GM12878 (cell line): ENCODE results near the gene TRNT1. TPM values are rescaled to one million over a fixed set of nuclear protein-coding genes. Genes with fewer than 3 reads are reported as not detected.

ENCODE experiments used
- ATAC-seq: fragments of 200-7000 bp; cut with Tn5 transposase; 3 replicates; pipeline ENCODE4 v1.9.1; 2020; ENCODE audit warnings: mild to moderate bottlenecking, moderate library complexity
- BruUV-seq: library from RNA; stranded (reverse); fragments of 400-500 nt; replicated peaks from 2 replicates; lab custom pipeline; 2021; lab: Mats Ljungman, UMichigan
- CTCF ChIA-PET: fragments of 300-600 bp; sonication (Branson Sonifier 250); formaldehyde crosslinking; extraction: SDS; loops from one replicate; lab custom pipeline; 2021; ENCODE audit warnings: inconsistent platforms; lab: Yijun Ruan, JAX
- POLR2A ChIA-PET: fragments of 350-600 bp; formaldehyde crosslinking; extraction: SDS; loops from one replicate; lab custom pipeline; 2021; ENCODE audit warnings: inconsistent platforms; lab: Charles Lee
- RAD21 ChIA-PET: fragments of 300-600 bp; sonication (Branson Sonifier 250); formaldehyde crosslinking; loops from one replicate; lab custom pipeline; 2023; ENCODE audit warnings: antibody characterized with exemption; ENCODE audit not compliant: unreplicated experiment; lab: Charles Lee
- SMC1A ChIA-PET: fragments of 300-600 bp; sonication (Branson Sonifier 250); formaldehyde crosslinking; loops from one replicate; lab custom pipeline; 2023; ENCODE audit not compliant: unreplicated experiment, uncharacterized antibody; lab: Charles Lee
- DNase-seq: peaks from one replicate; pipeline ENCODE4 v3.0.0-alpha.2; 2011; ENCODE audit warnings: low read depth, low spot score
- FAIRE-seq: peaks from 3 replicates; lab custom pipeline; 2011; peaks lifted over from hg19 to GRCh38; lab: Jason Lieb, UNC
- H2AFZ ChIP-seq: 2 replicates; pipeline ENCODE4 v1.6.0; 2011; ENCODE audit warnings: low read depth, low read length, control low read depth; ENCODE audit not compliant: control insufficient read depth
- H3K27ac ChIP-seq: 2 replicates; pipeline ENCODE4 v1.5.1; 2011; ENCODE audit warnings: control low read depth; ENCODE audit not compliant: control insufficient read depth, insufficient read depth
- H3K27me3 ChIP-seq, 2 experiments: replicated peaks in 1 of 2; 2 replicates each; pipeline versions ENCODE4 v1.6.0 to v1.6.1; 2011; ENCODE audit warnings: low read length in 1 of 2; ENCODE audit not compliant: control insufficient read depth in 2 of 2, insufficient read depth in 2 of 2
- H3K36me3 ChIP-seq, 2 experiments: 2 replicates each; pipeline ENCODE4 v1.5.1; 2011; ENCODE audit warnings: low read length in 1 of 2; ENCODE audit not compliant: control insufficient read depth in 2 of 2, insufficient read depth in 2 of 2
- H3K4me1 ChIP-seq: 2 replicates; pipeline ENCODE4 v1.6.1; 2011; ENCODE audit warnings: mild to moderate bottlenecking, low read length, moderate library complexity, mixed read lengths; ENCODE audit not compliant: control insufficient read depth, insufficient read depth
- H3K4me2 ChIP-seq: 2 replicates; pipeline ENCODE4 v1.6.0; 2011; ENCODE audit warnings: control low read depth; ENCODE audit not compliant: control insufficient read depth, insufficient read depth
- H3K4me3 ChIP-seq: fragments of 200-600 bp; sonication (generic); 2 replicates; pipeline ENCODE4 v1.5.1; 2016
- H3K79me2 ChIP-seq: 2 replicates; pipeline ENCODE4 v1.6.0; 2011; ENCODE audit warnings: low read length; ENCODE audit not compliant: control insufficient read depth, insufficient read depth
- H3K9ac ChIP-seq: 2 replicates; pipeline ENCODE4 v1.8.0; 2011; ENCODE audit warnings: low read length, control low read depth, mixed read lengths; ENCODE audit not compliant: control insufficient read depth, insufficient read depth
- H3K9me3 ChIP-seq: replicated peaks from 3 replicates; pipeline ENCODE4 v1.5.1; 2011; ENCODE audit warnings: mild to moderate bottlenecking, low read length; ENCODE audit not compliant: control insufficient read depth, insufficient read depth
- H4K20me1 ChIP-seq: 2 replicates; pipeline ENCODE4 v1.6.0; 2011; ENCODE audit not compliant: control insufficient read depth, insufficient read depth
- CTCF ChIP-seq, 3 experiments: IDR thresholded peaks in 2 of 3; conservative IDR thresholded peaks in 1 of 3; 2 replicates each; pipeline ENCODE4 v1.5.1; 2011; ENCODE audit warnings: low read depth in 3 of 3, low read length in 3 of 3, mild to moderate bottlenecking in 3 of 3, control low read depth in 2 of 3, moderate library complexity in 2 of 3, inconsistent platforms in 1 of 3, mixed read lengths in 1 of 3; ENCODE audit not compliant: control insufficient read depth in 2 of 3, insufficient read depth in 1 of 3; ENCODE audit errors: extremely low read depth in 1 of 3
- RAD21 ChIP-seq: IDR thresholded peaks from 2 replicates; pipeline ENCODE4 v1.6.1; 2011; ENCODE audit warnings: mild to moderate bottlenecking, low read depth, low read length, moderate library complexity; ENCODE audit not compliant: insufficient read depth
- SMC3 ChIP-seq: IDR thresholded peaks from 2 replicates; pipeline ENCODE4 v1.6.1; 2011; ENCODE audit warnings: low read length, improper control_type of control experiment, borderline replicate concordance
- STAT1 ChIP-seq: fragments of 450-650 bp; conservative IDR thresholded peaks from 2 replicates; pipeline ENCODE4 v1.6.1; 2014; ENCODE audit warnings: antibody characterized with exemption, mild to moderate bottlenecking
- WGBS: methylation state at CpG from one replicate; pipeline ENCODE4 v1.1.6; 2016; ENCODE audit warnings: low lambda C conversion rate; ENCODE audit not compliant: insufficient replicate concordance, insufficient coverage; ENCODE audit errors: missing lambda C conversion rate; 5-methylcytosine and 5-hydroxymethylcytosine counted together
- in situ Hi-C: fragments of 300-500 bp; cut with MboI; formaldehyde crosslinking; loops from 9 replicates; pipeline ENCODE4 v1.14.3; 2018; ENCODE audit warnings: mixed read lengths
- intact Hi-C: fragments of 100-400 bp; cut with micrococcal nuclease; formaldehyde crosslinking; loops from one replicate; pipeline ENCODE4 v1.14.2; 2022; ENCODE audit not compliant: unreplicated experiment
- polyA plus RNA-seq, 11 experiments: library from polyadenylated mRNA; depleted of rRNA in 4 of 11; unstranded in 6 of 11; stranded (reverse) in 5 of 11; fragments of >200 nt; fragmentation: Nextera tagmentation in 4 of 11; fragmentation: Illumina TruSeq in 1 of 11; extraction: Ambion mirVana in 4 of 11; extraction: Trizol in 1 of 11; gene quantifications; 1 replicate in 1 of 11; 2 replicates in 10 of 11; pipeline versions ENCODE4 v1.2.1 to v1.2.3, GENCODE V29; 2011 to 2016; ENCODE audit warnings: inconsistent platforms in 2 of 11, missing spikeins in 2 of 11, low read depth in 1 of 11
- total RNA-seq, 4 experiments: library from RNA; depleted of rRNA in 3 of 4; stranded (reverse); fragments of >200 nt in 3 of 4; fragmentation: Illumina TruSeq in 1 of 4; extraction: Trizol in 1 of 4; gene quantifications; 2 replicates each; pipeline versions ENCODE4 v1.2.1 to v1.2.3, GENCODE V29; 2013 to 2021

TRNT1 gene
- total and polyA plus RNA-seq, 10 of the 15 experiments (the other 5 are each of a cell fraction or from before 2014, with no cell fraction given), result 28.6 to 54.9 (median 36.6) TPM

- FAIRE-seq (no peak), ATAC-seq (peak; percentile 55), DNase-seq (no peak)
- no peak overlapping the region for H3K4me2 ChIP-seq
- no TSS peak for BruUV-seq
- no peaks in the 10 kb centered on the region for H3K9me3 ChIP-seq
- SMC1A ChIA-PET, result no interaction called here
- RAD21 ChIA-PET, result interaction anchor here (1.6 kb wide), 1 partner anchor 249 kb away, joined by 5 read pairs; no protein-coding TSS in a partner anchor
- intact Hi-C loops (loop anchor here (2.0 to 10.0 kb wide), 3 partner anchors 250 to 636 kb away; no protein-coding TSS in a partner anchor), in situ Hi-C loops (no loop called here)
- 56% methylated on average over 5 of the region's 5 CpGs for WGBS
- peaks cover 0 to 17% of the 10 kb centered on the region in 2 experiments; a peak in 1 of 4 replicates for H3K36me3 ChIP-seq
- no peak overlapping the region for H3K9ac ChIP-seq
- H3K4me1 ChIP-seq, result no peaks in the 10 kb centered on the region
- H2AFZ ChIP-seq, result no peak overlapping the region
- H3K79me2 ChIP-seq, result no peaks in the 10 kb centered on the region; the same call in 1 of the 2 replicates
- H3K27ac ChIP-seq, result no peak overlapping the region
- TF ChIP-seq CTCF (IDR thresholded peaks at IDR 0.05 in 2 of 3, conservative IDR thresholded peaks at IDR 0.05 in 1 of 3; ENCODE audit: control insufficient read depth in 2 of 3, extremely low read depth in 1 of 3, insufficient read depth in 1 of 3, low read depth in 3 of 3, low read length in 3 of 3) (peak; percentile 23 to 46 (median 42); a peak in 3 of 6 replicates), STAT1 (no peak), RAD21 (peak; percentile 51), SMC3 (peak; percentile 9; the same call in 1 of the 2 replicates)
- CTCF ChIA-PET, result interaction anchor here (0.9 to 1.2 kb wide), 3 partner anchors 12 to 41 kb away, joined by 3 to 4 read pairs (median 3); no protein-coding TSS in a partner anchor
- H3K4me3 ChIP-seq, result no peak overlapping the region
- no peaks in the 10 kb centered on the region for H4K20me1 ChIP-seq
- POLR2A ChIA-PET, result interaction anchor here (0.7 to 1.5 kb wide), 2 partner anchors 41 to 156 kb away, joined by 3 read pairs; no protein-coding TSS in a partner anchor
- no peaks in the 10 kb centered on the region for H3K27me3 ChIP-seq
Measured at GRCh38 chr3:3170998-3171397, 44.3 kb downstream of the TRNT1 start.
